HG02852 (cell line): Measurements from ENCODE around the gene MAN1A1.
"Not testable (repeated sequence)": the region's sequence is repeated elsewhere in the genome, so short reads cannot be mapped to it uniquely, and the experiment has no call there.

ENCODE experiments used
- ATAC-seq: cut with Tn5 transposase; IDR thresholded peaks from one replicate; pipeline ENCODE4 v1.9.1; 2021; ENCODE audit warnings: mild to moderate bottlenecking, moderate library complexity; ENCODE audit not compliant: unreplicated experiment

Gene MAN1A1

GRCh38 chr6:119174879-119175817 lies 174.4 kb downstream of the MAN1A1 start:
- ATAC-seq = no peak

GRCh38 chr6:119174085-119174445 lies 175.5 kb downstream of the MAN1A1 start:
- no peak for ATAC-seq

DNA sequence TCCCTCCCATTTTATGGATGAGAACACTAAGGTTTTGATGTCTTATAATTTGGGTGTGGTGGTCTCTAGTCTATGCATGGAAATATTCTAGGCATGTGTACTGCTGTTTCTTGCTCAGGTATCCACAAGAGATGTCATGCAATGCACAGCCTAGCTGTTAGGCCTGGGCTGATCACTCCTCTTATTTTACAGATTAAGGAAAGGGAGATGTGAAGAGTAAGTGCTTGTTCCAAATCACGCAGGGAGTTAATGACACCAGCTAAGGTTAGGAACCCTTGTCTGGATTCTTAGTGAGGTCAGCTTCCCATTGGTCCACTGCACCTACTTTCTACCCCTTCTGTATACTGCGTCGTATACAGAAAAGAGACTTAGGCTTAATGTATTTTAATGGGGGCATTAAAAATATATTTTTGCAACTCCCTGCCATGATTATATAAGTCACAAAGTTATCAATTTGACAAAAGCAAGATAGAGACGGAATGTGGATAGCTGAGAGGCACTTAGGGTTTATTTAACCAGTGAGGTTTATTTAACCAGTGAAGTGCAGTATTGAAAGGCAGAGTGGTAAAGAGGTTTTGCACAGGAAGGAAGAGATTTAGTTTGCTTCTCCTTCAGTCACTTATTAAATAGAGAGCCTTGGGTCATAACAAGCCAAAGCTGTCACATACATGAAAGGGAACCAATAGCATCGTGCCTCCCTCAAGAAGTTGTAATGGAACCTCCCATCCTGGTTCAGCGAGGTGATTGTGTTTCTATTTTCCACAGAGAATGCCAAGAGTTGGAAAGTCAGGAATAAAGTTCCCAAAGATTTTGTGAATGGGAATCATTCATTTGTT lies 176.1 kb downstream of the MAN1A1 start:
- no peak for ATAC-seq

DNA sequence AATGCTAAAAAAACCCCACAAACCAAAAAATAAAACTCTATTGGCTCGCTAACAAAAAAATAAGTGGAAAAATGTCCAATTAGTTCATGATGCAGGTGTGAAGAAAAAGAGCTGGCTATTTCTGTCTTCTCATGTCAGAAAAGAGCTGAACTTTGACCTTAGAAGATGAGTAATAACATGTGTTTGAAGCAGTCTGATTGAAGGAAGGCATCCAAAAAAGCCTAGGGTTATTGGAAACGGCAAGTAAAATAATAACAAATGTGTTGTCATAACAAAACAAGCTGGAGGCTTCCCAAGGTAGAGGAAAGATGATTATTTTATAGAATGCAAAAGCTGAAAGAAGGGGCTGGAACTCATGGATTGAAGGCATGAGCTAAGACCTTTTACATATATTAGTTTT lies 176.7 kb downstream of the MAN1A1 start:
- ATAC-seq = no peak

GRCh38 chr6:119171864-119172588 lies 177.5 kb downstream of the MAN1A1 start:
- ATAC-seq = no peak

DNA sequence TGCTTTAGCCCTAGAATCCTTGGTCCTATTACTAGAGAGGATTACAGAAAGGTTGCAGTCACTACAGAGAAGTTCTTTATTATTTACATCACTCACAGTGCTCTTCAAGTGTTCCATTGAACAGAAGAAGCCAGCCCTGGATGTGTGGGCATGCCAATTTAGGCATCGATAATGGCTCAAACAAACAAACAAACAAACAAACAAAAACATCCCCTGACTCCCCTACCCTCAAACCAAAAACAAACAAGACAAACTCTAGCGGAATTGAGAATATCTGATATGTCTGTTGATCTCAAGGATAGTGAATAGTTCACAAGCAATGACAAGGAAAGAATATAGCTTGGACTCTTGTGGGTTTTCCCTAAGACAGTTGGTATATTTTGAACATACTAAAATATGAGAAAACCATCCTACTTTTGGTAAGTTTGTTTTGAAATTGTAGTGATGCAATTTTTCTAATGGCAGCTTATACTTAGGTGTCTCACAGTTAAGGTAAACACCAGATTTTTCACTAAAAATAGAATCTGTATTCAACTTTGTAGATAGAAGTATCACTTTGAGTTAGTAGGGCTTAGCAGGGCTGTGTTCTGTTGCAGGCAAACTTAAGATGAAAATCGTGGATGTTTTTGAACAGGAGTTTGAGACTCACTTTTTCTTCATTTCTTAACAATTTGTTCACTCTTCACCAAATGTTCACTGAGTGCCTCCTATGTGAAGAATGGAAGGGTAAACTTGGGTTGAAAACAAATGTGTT lies 178.3 kb downstream of the MAN1A1 start:
- ATAC-seq = peak; percentile 49

DNA sequence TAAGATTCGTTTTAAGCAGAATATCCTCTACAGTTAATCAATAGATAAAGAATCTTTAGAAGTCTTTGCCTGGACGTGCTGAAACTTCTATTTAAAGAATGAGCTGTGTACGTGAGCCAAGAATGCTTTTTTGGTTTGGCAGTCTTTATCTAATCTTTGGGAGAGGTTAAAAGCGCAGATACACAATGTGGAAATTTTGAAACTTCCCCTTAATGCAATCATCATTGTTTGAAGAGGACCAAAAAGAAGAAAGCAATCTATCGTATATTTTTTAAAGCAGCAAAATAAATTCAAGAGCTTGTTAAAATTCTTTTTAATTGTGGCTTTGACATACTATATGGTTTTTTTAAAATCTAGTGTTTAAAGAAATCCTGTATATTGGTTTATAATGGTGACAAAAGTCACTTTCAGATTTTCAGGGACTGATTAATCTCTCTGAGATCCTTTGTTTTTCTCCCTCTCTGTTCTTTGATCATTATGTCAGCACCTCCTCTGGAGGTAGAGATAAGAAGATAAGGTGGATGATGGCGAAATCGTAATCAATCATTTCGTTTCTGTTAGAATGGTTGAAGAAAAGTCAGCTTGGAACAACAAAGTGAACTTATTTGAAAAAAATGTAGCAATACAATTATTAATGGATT lies 179.0 kb downstream of the MAN1A1 start:
- no peak for ATAC-seq

GRCh38 chr6:119170103-119170446 lies 179.5 kb downstream of the MAN1A1 start:
- no peak for ATAC-seq

GRCh38 chr6:119169355-119169754 lies 180.2 kb downstream of the MAN1A1 start:
- not testable (repeated sequence) for ATAC-seq

- no peak for ATAC-seq
Measured at GRCh38 chr6:119166024-119166784, 183.4 kb downstream of the MAN1A1 start.

- no peak for ATAC-seq
Measured at GRCh38 chr6:119163006-119163405, 186.6 kb downstream of the MAN1A1 start.

DNA sequence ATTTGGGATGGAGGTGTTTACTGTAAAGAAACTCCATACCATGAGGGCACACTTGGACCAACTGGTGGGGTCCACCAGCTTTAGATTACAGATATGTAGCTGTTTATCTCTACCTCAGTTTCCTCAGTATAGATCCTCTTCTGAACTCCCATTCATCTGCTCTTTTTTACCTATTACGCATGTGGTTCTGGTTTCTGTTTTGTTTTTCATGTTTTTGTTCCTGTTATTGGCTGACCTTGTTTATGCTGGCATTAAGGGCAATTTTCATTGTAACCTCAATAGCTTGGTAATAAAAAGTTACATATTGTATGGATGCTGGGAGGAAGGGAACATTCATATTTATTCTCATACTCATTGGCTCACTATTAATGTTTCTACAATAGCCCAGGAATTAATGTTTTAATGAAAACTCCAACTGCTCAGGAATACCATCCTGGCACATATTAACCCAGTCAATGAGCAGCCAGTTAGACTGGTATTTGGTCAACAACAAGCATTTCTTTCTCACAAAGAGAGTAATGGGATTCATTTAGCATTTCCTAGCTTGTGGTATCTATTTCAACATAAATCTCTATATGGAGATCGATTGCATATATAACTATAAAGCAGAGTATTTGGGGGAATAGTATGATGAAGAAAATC lies 187.3 kb downstream of the MAN1A1 start:
- no peak for ATAC-seq

DNA sequence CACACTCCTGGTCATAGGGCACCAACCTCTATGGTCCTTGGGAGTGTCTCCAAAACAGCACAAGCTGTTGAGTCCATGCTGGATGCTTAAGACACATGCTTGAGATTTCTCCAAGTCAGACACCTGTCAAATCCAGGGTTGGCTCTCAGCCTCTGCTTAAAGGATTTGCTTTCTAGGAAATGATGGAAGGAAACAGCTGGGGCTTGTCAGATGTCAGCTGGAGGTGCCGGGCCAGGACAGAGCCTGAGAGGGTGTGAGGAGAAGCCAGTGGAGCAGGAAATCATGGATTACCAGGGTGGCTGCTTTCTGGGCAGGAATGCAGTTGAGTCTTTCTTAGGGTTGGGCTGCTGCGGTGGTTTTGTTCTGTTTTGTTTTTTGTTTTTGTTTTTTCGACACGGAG lies 188.1 kb downstream of the MAN1A1 start:
- no peak for ATAC-seq

GRCh38 chr6:119160911-119161310 lies 188.7 kb downstream of the MAN1A1 start:
- no peak for ATAC-seq

- ATAC-seq = no peak
Measured at GRCh38 chr6:119158057-119158848, 191.3 kb downstream of the MAN1A1 start.

- ATAC-seq = no peak
Measured at GRCh38 chr6:119157506-119157815, 192.1 kb downstream of the MAN1A1 start.

DNA sequence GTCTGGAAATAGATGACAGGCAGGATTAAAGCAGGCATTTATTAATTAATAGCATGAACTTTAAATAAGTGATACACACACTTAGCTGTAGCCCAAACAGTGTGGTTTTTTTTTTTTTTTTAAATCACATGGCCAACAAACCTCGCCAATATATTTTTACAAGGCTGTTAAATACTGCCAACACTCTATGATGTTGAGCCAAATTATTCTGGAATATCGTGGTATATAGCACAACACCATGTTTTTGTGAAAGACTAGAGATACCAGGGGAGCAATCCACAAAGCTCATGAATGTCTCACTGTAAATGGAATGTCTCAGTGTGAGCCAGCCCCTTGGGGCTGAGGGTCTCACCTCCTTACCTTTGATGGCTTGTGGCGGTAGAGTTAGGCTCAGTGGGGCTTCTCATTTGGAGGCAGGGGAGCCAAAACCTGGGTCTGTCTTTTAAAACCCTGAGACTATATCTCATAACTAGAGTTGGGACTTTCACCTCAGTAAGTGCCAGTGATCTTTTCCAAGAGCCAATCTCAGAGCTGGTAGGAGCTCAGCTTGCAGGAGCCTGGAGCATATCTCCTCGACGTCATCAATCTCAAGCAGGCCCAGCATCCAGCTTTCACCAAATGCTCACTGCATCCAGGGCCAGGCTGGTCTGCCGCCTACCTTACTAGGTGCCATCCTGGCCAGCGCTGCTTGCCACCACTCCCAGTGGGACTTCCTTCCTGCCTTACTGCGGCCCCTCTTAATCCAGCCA lies 192.6 kb downstream of the MAN1A1 start:
- no peak for ATAC-seq

GRCh38 chr6:119156082-119156481 lies 193.5 kb downstream of the MAN1A1 start:
- not testable (repeated sequence) for ATAC-seq
